ENCODE data around the gene DSTYK.
A peak's percentile ranks its signal among the peaks of the same experiment; 100 is the strongest.

GRCh38 chr1:205171369-205171768 lies 40.1 kb downstream of the DSTYK start:
- TF ChIP-seq CTCF (tag by site-specific recombination; IDR thresholded peaks at IDR 0.05) (no peak), MZF1 (tag by site-specific recombination; IDR thresholded peaks at IDR 0.05; ENCODE audit: borderline replicate concordance) (no peak), PRDM10 (tag by site-specific recombination; IDR thresholded peaks at IDR 0.05) (no peak), ZNF350 (tag by site-specific recombination; IDR thresholded peaks at IDR 0.05) (no peak), ZNF202 (tag by site-specific recombination; IDR thresholded peaks at IDR 0.05; ENCODE audit: borderline replicate concordance) (no peak), ZNF639 (tag by site-specific recombination; IDR thresholded peaks at IDR 0.05) (no peak), ZBTB17 (tag by site-specific recombination; IDR thresholded peaks at IDR 0.05) (peak; percentile 46; the same call in 1 of the 2 replicates), ZNF530 (tag by site-specific recombination; IDR thresholded peaks at IDR 0.05; ENCODE audit: low read depth) (no peak), ZBTB7A (tag by site-specific recombination; IDR thresholded peaks at IDR 0.05; ENCODE audit: low read depth) (no peak), ZNF24 (tag by site-specific recombination; IDR thresholded peaks at IDR 0.05) (no peak), ZNF221 (tag by site-specific recombination; IDR thresholded peaks at IDR 0.05; ENCODE audit: borderline replicate concordance) (no peak), ZNF274 (IDR thresholded peaks at IDR 0.05; ENCODE audit: low read length) (no peak), ZNF274 (tag by site-specific recombination; IDR thresholded peaks at IDR 0.05; ENCODE audit: borderline replicate concordance) (no peak), ZNF121 (tag by site-specific recombination; IDR thresholded peaks at IDR 0.05) (no peak), TCF7L2 (IDR thresholded peaks at IDR 0.05; ENCODE audit: borderline replicate concordance, low read depth, low read length) (no peak)

Measured in HEK293 (cell line).